ENCODE results near the gene PCDH9. TPM values are rescaled to one million over a fixed set of nuclear protein-coding genes. Genes with fewer than 3 reads are reported as not detected.

The PCDH9 gene
- total RNA-seq, 1 donor from 2014 or later = 0.21 TPM

- H3K9me3 Mint-ChIP-seq = no peaks in the 10 kb centered on the region
- H3K36me3 Mint-ChIP-seq (ENCODE audit: low read depth) = no peaks in the 10 kb centered on the region
Observed at GRCh38 chr13:67221630-67222226, 8.4 kb downstream of the PCDH9 start.

GRCh38 chr13:67219113-67219512 is 11.0 kb downstream of the PCDH9 start:
- Mint-ChIP-seq H3K9me3 (no peaks in the 10 kb centered on the region), H3K4me3 (no peak overlapping the region), H3K27ac (no peak overlapping the region), H3K36me3 (ENCODE audit: low read depth) (no peaks in the 10 kb centered on the region), H3K4me1 (ENCODE audit: low read depth) (peaks cover 3% of the 10 kb centered on the region), H3K27me3 (ENCODE audit: insufficient read depth) (peaks cover 5% of the 10 kb centered on the region)
- DNase-seq (ENCODE audit: low spot score) = no peak
- intact Hi-C loops (cut with micrococcal nuclease) = no loop called here

More at GRCh38 chr13:67221630-67222226, 8.4 kb downstream of the PCDH9 start:
- Mint-ChIP-seq H3K27ac (no peak overlapping the region), H3K27me3 (ENCODE audit: insufficient read depth) (peaks cover 3% of the 10 kb centered on the region), H3K4me1 (ENCODE audit: low read depth) (peaks cover 7% of the 10 kb centered on the region), H3K4me3 (no peak overlapping the region)
- no peak for DNase-seq (ENCODE audit: low spot score)
- intact Hi-C loops (cut with micrococcal nuclease) = no loop called here

- intact Hi-C loops (cut with micrococcal nuclease) = no loop called here
- H3K9me3 Mint-ChIP-seq = no peaks in the 10 kb centered on the region
- H3K27ac Mint-ChIP-seq = no peak overlapping the region
- no peak for DNase-seq (ENCODE audit: low spot score)
- no peaks in the 10 kb centered on the region for H3K36me3 Mint-ChIP-seq (ENCODE audit: low read depth)
- no peak overlapping the region for H3K4me3 Mint-ChIP-seq
- H3K4me1 Mint-ChIP-seq (ENCODE audit: low read depth) = no peaks in the 10 kb centered on the region
- peaks cover 5% of the 10 kb centered on the region for H3K27me3 Mint-ChIP-seq (ENCODE audit: insufficient read depth)
Observed at GRCh38 chr13:67217880-67218279, 12.3 kb downstream of the PCDH9 start.

GRCh38 chr13:67216864-67217263 is 13.3 kb downstream of the PCDH9 start:
- no peaks in the 10 kb centered on the region for H3K4me1 Mint-ChIP-seq (ENCODE audit: low read depth)
- no peak overlapping the region for H3K4me3 Mint-ChIP-seq
- H3K27me3 Mint-ChIP-seq (ENCODE audit: insufficient read depth) = peaks cover 5% of the 10 kb centered on the region
- H3K36me3 Mint-ChIP-seq (ENCODE audit: low read depth) = no peaks in the 10 kb centered on the region
- intact Hi-C loops (cut with micrococcal nuclease) = no loop called here
- DNase-seq (ENCODE audit: low spot score) = no peak
- no peaks in the 10 kb centered on the region for H3K9me3 Mint-ChIP-seq
- no peak overlapping the region for H3K27ac Mint-ChIP-seq

- H3K9me3 Mint-ChIP-seq = no peaks in the 10 kb centered on the region
- intact Hi-C loops (cut with micrococcal nuclease) = no loop called here
- H3K27ac Mint-ChIP-seq = no peak overlapping the region
- no peak for DNase-seq (ENCODE audit: low spot score)
- no peak overlapping the region for H3K4me3 Mint-ChIP-seq
- peaks cover 2% of the 10 kb centered on the region for H3K27me3 Mint-ChIP-seq (ENCODE audit: insufficient read depth)
- H3K4me1 Mint-ChIP-seq (ENCODE audit: low read depth) = no peaks in the 10 kb centered on the region
- no peaks in the 10 kb centered on the region for H3K36me3 Mint-ChIP-seq (ENCODE audit: low read depth)
Observed at GRCh38 chr13:67210208-67210607, 19.9 kb downstream of the PCDH9 start.

GRCh38 chr13:67208552-67208951 is 21.6 kb downstream of the PCDH9 start:
- H3K9me3 Mint-ChIP-seq = no peaks in the 10 kb centered on the region
- intact Hi-C loops (cut with micrococcal nuclease) = no loop called here

GRCh38 chr13:67204764-67205163 is 25.4 kb downstream of the PCDH9 start:
- H3K27ac Mint-ChIP-seq = no peak overlapping the region
- no peaks in the 10 kb centered on the region for H3K36me3 Mint-ChIP-seq (ENCODE audit: low read depth)
- H3K27me3 Mint-ChIP-seq (ENCODE audit: insufficient read depth) = no peaks in the 10 kb centered on the region
- intact Hi-C loops (cut with micrococcal nuclease) = no loop called here
- no peaks in the 10 kb centered on the region for H3K9me3 Mint-ChIP-seq
- no peak for DNase-seq (ENCODE audit: low spot score)
- no peak overlapping the region for H3K4me3 Mint-ChIP-seq
- no peaks in the 10 kb centered on the region for H3K4me1 Mint-ChIP-seq (ENCODE audit: low read depth)

More at GRCh38 chr13:67208552-67208951, 21.6 kb downstream of the PCDH9 start:
- Mint-ChIP-seq H3K4me1 (ENCODE audit: low read depth) (no peaks in the 10 kb centered on the region), H3K27ac (no peak overlapping the region), H3K36me3 (ENCODE audit: low read depth) (no peaks in the 10 kb centered on the region), H3K4me3 (no peak overlapping the region), H3K27me3 (ENCODE audit: insufficient read depth) (no peaks in the 10 kb centered on the region)
- no peak for DNase-seq (ENCODE audit: low spot score)

- Mint-ChIP-seq H3K9me3 (no peaks in the 10 kb centered on the region), H3K4me1 (ENCODE audit: low read depth) (no peaks in the 10 kb centered on the region), H3K4me3 (no peak overlapping the region), H3K27ac (no peak overlapping the region), H3K27me3 (ENCODE audit: insufficient read depth) (peaks cover 1% of the 10 kb centered on the region), H3K36me3 (ENCODE audit: low read depth) (no peaks in the 10 kb centered on the region)
- intact Hi-C loops (cut with micrococcal nuclease) = no loop called here
- DNase-seq (ENCODE audit: low spot score) = no peak
Observed at GRCh38 chr13:67200605-67201004, 29.5 kb downstream of the PCDH9 start.

GRCh38 chr13:67200183-67200582 is 30.0 kb downstream of the PCDH9 start:
- Mint-ChIP-seq H3K9me3 (no peaks in the 10 kb centered on the region), H3K4me1 (ENCODE audit: low read depth) (no peaks in the 10 kb centered on the region), H3K36me3 (ENCODE audit: low read depth) (no peaks in the 10 kb centered on the region), H3K27me3 (ENCODE audit: insufficient read depth) (peaks cover 1% of the 10 kb centered on the region), H3K27ac (no peak overlapping the region), H3K4me3 (no peak overlapping the region)
- DNase-seq (ENCODE audit: low spot score) = no peak
- intact Hi-C loops (cut with micrococcal nuclease) = no loop called here

GRCh38 chr13:67197704-67198103 is 32.4 kb downstream of the PCDH9 start:
- no peak overlapping the region for H3K4me3 Mint-ChIP-seq
- no peaks in the 10 kb centered on the region for H3K4me1 Mint-ChIP-seq (ENCODE audit: low read depth)
- H3K27me3 Mint-ChIP-seq (ENCODE audit: insufficient read depth) = peaks cover 1% of the 10 kb centered on the region
- no peak overlapping the region for H3K27ac Mint-ChIP-seq
- intact Hi-C loops (cut with micrococcal nuclease) = no loop called here
- H3K9me3 Mint-ChIP-seq = no peaks in the 10 kb centered on the region
- H3K36me3 Mint-ChIP-seq (ENCODE audit: low read depth) = no peaks in the 10 kb centered on the region
- DNase-seq (ENCODE audit: low spot score) = no peak

- Mint-ChIP-seq H3K4me3 (no peak overlapping the region), H3K36me3 (ENCODE audit: low read depth) (no peaks in the 10 kb centered on the region), H3K27me3 (ENCODE audit: insufficient read depth) (peaks cover 1% of the 10 kb centered on the region), H3K27ac (no peak overlapping the region), H3K4me1 (ENCODE audit: low read depth) (no peaks in the 10 kb centered on the region), H3K9me3 (no peaks in the 10 kb centered on the region)
- intact Hi-C loops (cut with micrococcal nuclease) = no loop called here
- DNase-seq (ENCODE audit: low spot score) = no peak
Observed at GRCh38 chr13:67193979-67194378, 36.2 kb downstream of the PCDH9 start.

GRCh38 chr13:67192751-67193150 is 37.4 kb downstream of the PCDH9 start:
- Mint-ChIP-seq H3K4me1 (ENCODE audit: low read depth) (no peaks in the 10 kb centered on the region), H3K4me3 (no peak overlapping the region), H3K9me3 (no peaks in the 10 kb centered on the region), H3K36me3 (ENCODE audit: low read depth) (no peaks in the 10 kb centered on the region), H3K27me3 (ENCODE audit: insufficient read depth) (peaks cover 1% of the 10 kb centered on the region), H3K27ac (no peak overlapping the region)
- intact Hi-C loops (cut with micrococcal nuclease) = no loop called here
- no peak for DNase-seq (ENCODE audit: low spot score)

- no peak for DNase-seq (ENCODE audit: low spot score)
- no peaks in the 10 kb centered on the region for H3K4me1 Mint-ChIP-seq (ENCODE audit: low read depth)
- H3K9me3 Mint-ChIP-seq = no peaks in the 10 kb centered on the region
- no peak overlapping the region for H3K4me3 Mint-ChIP-seq
- peaks cover 2% of the 10 kb centered on the region for H3K27me3 Mint-ChIP-seq (ENCODE audit: insufficient read depth)
- intact Hi-C loops (cut with micrococcal nuclease) = no loop called here
- H3K36me3 Mint-ChIP-seq (ENCODE audit: low read depth) = no peaks in the 10 kb centered on the region
- no peak overlapping the region for H3K27ac Mint-ChIP-seq
Observed at GRCh38 chr13:67186995-67187569, 43.1 kb downstream of the PCDH9 start.

- Mint-ChIP-seq H3K36me3 (ENCODE audit: low read depth) (no peaks in the 10 kb centered on the region), H3K9me3 (no peaks in the 10 kb centered on the region), H3K27me3 (ENCODE audit: insufficient read depth) (peaks cover 2% of the 10 kb centered on the region), H3K27ac (no peak overlapping the region), H3K4me1 (ENCODE audit: low read depth) (no peaks in the 10 kb centered on the region), H3K4me3 (no peak overlapping the region)
- intact Hi-C loops (cut with micrococcal nuclease) = no loop called here
- DNase-seq (ENCODE audit: low spot score) = no peak
Observed at GRCh38 chr13:67184247-67184646, 45.9 kb downstream of the PCDH9 start.

Measured in activated T-helper 1 cell treated with anti-CD3 and anti-CD28 coated beads, Interleukin-12 subunit alpha, Interleukin-12 subunit beta, Interleukin-2, Interleukin-4 antibody, amounts not matched to agents 30 ng/mL and 10 ng/mL and 1 ng/mL, durations not matched to agents 14 hours and 24 hours and 36 hours (primary cell).